RPMI8226 (cell line): Measurements from ENCODE around the gene EXOG.

Source experiments
- DNase-seq: peaks from one replicate; pipeline ENCODE4 v3.0.0-alpha.2; 2015

EXOG gene

GRCh38 chr3:38473229-38473628 is 22.9 kb upstream of the EXOG start:
- DNase-seq, result no peak

GRCh38 chr3:38474928-38475605 is 21.1 kb upstream of the EXOG start:
- no peak for DNase-seq

GRCh38 chr3:38475716-38476115 is 20.4 kb upstream of the EXOG start:
- DNase-seq, result no peak

- no peak for DNase-seq
These were observed 19.9 kb upstream of the EXOG start for GRCh38 chr3:38476157-38476756.

- DNase-seq, result no peak
These were observed 18.9 kb upstream of the EXOG start for GRCh38 chr3:38477057-38477820.

GRCh38 chr3:38477839-38478450 is 18.2 kb upstream of the EXOG start:
- DNase-seq, result no peak

- DNase-seq, result no peak
These were observed 17.2 kb upstream of the EXOG start for GRCh38 chr3:38478901-38479300.

- peak; percentile 66 for DNase-seq
These were observed 16.6 kb upstream of the EXOG start for GRCh38 chr3:38479431-38480092.

- DNase-seq, result no peak
These were observed 16.1 kb upstream of the EXOG start for GRCh38 chr3:38480093-38480445.

GRCh38 chr3:38480930-38481329 is 15.2 kb upstream of the EXOG start:
- DNase-seq, result no peak

GRCh38 chr3:38482951-38483350 is 13.2 kb upstream of the EXOG start:
- DNase-seq, result no peak

- no peak for DNase-seq
These were observed 8.8 kb upstream of the EXOG start for GRCh38 chr3:38487323-38487722.

- DNase-seq, result no peak
These were observed 7.2 kb upstream of the EXOG start for GRCh38 chr3:38488949-38489348.

GRCh38 chr3:38489766-38490165 is 6.4 kb upstream of the EXOG start:
- DNase-seq, result no peak

- no peak for DNase-seq
These were observed 5.7 kb upstream of the EXOG start for GRCh38 chr3:38490281-38491030.

GRCh38 chr3:38491215-38491614 is 4.9 kb upstream of the EXOG start:
- DNase-seq, result no peak

- DNase-seq, result no peak
These were observed 3.1 kb upstream of the EXOG start for GRCh38 chr3:38493031-38493430.

GRCh38 chr3:38497031-38497430 is 891 bp downstream of the EXOG start:
- DNase-seq, result no peak

- no peak for DNase-seq
These were observed 4.7 kb downstream of the EXOG start for GRCh38 chr3:38500688-38501417.

- DNase-seq, result no peak
These were observed 11.0 kb downstream of the EXOG start for GRCh38 chr3:38507120-38507519.

- DNase-seq, result no peak
These were observed 13.6 kb downstream of the EXOG start for GRCh38 chr3:38509732-38510131.

- no peak for DNase-seq
These were observed 14.5 kb downstream of the EXOG start for GRCh38 chr3:38510631-38511030.
